Activated T-cell treated with anti-CD3 and anti-CD28 coated beads, Interleukin-2, amount 50 U/mL, for 48 hours (primary cell): Measurements from ENCODE around the gene OBP2B.
A peak's percentile ranks its signal among the peaks of the same experiment; 100 is the strongest.
"Not testable (repeated sequence)": the region's sequence is repeated elsewhere in the genome, so short reads cannot be mapped to it uniquely, and the experiment has no call there.

ENCODE experiments used
- DNase-seq, 2 experiments: peaks; one replicate each; pipeline ENCODE4 v3.0.0-alpha.2; 2020

Gene OBP2B

DNA sequence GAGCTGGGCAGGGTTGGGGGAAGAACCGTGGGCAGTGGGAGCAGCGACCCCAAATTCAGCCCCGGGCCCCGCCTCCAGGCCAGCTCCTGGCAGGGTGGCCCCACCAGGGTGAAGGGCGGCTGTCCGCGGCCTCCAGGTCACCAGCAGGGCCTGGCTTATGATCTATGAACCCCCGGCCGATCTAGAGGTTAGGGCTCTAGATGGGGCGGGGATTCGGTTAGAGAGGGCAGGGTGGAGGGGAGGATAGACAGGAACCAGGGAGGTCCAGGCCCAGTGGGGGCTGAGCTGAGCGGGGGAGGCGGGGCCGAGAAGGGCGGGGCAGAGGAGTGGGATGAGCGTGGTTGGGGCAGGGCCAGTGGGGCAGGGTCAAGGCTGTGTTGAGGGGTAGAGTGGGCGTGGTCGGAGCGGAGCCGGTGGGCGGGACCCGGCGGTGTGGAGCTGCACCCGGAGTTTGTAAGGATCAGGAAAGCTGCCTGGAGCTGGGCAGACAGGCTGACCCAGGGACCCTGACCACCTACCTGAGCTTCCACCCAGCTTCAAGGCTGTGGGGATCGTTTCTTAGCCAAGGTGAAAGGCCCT is 29.3 kb upstream of the OBP2B start:
- peak; percentile 63 to 72 for DNase-seq

DNA sequence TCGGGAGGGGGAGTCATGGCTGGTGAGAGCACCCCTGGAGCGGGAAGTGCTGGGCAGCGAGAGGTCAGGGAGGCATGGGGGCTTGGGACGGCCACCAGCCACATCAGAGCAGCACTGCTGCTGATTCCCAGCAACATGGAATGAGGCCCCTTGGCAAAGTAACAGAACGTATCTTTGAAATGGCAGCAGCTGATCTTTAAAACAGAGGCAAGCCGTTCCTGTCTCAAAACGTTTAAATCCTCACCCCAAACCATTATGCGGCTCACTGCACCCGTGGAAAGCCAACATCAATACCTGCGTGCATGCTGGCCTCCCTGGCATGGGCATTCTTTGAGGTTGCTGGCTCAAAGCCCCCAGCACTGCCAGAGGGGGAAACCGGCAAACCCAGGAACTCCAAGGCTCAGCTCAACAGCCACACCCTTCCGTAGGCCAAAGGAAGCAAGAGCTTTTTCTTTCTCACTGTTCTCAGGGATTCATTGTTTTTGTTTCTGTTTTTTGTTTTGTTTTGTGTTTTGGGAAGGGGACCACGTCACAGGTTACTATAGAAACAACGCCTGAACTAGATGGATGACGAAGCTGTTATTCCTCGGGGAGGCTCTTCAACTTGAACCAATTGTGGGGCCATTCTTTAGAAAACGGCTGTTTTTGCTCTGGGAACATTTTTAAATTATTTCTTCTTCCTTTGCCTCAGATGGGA is 28.1 kb upstream of the OBP2B start:
- no peak for DNase-seq

DNA sequence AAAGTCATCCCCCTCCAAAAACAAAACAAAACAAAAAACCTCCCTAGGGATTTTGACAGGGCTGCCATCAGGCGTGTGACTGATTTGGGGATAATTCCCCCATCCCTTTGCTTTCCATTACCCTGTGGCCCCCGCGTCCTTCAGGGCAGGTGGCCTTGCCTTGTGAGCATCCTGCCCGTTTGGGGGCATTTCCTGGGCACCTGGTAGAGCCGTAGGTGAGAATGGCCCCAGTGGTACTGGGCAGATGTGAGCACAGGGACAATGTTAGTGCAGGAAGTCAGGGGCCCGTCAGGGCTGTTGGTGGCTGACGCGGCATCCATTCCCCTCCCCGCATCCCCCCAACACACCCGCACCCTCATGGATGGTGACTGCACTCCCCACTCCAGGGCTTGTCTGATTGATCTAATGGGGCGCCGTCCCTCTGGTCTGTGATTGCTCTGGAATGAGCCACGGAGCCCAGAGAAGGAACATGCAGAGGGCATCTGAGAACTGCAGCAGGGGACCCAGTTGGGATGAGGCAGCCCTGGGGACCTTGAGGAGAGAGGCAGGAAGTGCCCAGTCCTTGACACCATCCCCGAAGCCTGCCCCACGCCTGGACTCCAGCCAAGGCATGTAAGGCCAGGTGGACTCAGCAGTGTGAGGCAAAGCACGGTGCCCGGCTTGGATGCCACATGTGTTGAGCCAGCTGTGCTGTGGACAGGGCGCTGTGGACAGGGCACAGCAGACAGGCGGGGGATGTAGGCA is 27.4 kb upstream of the OBP2B start:
- not testable (repeated sequence) for DNase-seq

DNA sequence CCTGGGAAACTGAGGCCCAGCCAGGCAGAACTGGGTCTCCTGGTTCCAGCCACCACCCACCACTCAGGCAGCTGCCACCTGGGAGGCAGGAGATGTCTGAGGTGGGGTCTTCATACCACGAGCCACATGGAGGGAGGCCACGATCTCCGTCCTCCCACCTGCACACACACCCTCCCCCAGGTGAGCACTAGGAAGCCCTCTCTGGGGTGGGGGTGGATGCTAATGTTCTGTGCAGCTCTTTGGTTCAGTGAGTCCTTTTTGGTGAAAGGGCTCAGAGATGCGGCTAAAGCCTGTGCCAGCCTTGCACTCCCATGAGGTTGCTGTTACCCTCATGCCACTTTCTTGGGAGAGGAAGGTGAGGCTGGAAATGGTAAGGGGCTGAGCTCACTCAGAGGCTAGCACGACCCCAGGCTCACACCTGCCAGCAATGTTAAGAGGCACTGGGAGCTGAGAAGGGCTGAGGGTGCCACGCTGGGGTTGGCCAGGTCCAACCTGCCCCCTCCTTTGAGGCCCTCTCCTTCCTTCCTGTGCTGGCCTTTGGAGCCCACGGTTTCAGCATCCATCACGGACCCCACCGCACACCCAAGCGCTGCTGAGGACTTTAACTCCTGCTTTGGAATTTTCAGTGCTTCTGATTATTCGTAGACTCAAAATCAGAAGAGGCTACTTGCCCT is 26.6 kb upstream of the OBP2B start:
- no peak for DNase-seq

DNA sequence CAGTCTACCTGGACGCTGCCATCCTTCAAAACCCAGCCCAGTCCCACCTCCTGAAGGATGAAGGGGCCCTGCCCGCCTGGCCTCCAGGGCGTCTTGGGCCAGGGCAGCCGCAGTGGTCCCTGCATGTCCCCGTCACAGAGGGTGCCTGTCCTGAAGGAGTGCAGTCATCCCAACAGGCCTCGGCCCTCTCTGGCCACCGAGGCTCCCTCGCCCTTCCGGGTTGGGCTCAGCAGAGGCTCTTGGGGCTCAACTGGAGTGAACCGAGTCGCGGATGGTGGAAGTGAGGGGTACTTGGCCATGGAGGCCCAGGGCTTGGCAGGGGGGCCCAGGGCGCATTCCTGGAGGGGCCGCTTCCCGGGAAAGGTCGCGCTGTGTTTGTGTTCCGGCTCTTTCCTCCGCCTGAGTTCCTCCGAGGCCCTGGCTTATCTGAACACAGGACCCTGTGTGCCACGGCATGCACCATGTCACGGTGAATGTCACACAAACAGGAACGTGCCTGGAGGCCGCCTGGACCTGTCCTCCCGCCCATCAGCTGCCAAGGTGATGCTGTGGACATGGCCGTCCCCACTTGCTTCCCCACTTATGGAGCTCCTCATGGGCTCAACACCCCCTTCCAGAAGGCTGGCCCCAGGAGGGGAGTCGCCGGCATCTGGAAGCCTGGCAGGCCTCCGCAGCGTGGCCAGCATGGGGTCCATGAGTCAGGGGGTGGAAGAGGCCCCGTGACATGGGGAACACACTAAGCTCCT is 25.7 kb upstream of the OBP2B start:
- DNase-seq, result no peak

DNA sequence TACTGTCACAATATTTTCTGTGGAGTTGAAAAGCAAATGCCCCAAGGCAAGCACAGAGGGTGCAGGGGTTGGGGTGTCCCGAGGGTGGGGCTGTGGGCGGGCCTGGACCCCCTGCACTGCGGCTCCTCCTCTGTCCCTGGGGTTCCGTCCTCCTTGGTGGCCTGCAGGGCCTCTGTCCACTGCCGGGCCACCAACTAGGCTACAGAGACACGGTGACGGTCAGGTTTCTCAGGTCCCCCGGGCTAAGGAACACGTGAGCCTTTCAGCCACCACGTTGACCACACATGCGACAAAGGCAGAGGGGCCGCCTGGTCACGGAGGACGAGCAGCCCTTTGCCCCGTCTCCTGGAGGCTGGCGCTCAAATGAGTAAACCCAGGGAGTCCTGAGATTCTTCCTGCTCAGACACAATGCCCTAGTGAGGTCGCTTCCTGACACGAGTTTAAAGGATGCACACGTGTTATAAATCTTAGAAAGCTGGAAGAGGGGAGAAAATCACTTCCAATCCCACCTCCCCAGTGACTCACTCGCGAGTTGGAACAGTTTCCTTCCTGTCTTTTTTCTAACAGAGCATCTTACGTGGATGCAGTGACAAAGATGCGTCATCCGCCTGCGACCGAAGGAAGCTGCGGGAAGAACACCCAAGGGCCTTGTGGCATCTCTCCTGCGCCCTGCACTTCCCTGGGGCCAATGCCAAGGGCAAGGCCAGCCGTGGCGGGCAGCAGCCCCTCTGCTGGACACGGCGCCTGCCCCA is 24.8 kb upstream of the OBP2B start:
- no peak for DNase-seq

DNA sequence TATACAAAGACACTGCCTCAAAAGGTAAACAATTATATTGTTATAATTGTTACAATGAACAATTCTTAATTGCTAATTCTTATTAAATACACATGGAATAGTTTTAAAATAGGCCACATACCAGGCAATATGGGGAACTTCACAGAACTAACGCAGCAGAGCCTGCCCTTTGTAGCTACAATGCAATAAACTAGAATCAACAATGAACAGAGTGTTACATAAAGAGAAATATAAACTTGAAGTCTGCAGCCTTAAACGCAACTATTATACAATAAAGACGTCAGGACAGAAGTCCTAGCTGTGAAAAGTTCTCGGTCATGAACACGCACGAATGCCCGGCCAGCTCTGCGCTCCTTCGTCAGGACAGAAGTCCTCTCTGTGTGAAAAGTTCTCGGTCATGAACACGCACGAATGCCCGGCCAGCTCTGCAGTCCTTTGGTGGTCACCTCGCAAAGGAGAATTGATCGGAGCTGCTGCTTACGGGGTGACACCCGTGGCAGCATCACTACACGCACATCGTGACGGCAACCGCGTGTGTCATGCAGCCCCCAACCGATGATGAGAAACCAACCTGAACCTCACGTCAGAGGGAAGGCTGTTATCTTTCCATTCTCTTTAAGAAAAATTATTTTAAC is 23.0 kb upstream of the OBP2B start:
- DNase-seq, result not testable (repeated sequence)

DNA sequence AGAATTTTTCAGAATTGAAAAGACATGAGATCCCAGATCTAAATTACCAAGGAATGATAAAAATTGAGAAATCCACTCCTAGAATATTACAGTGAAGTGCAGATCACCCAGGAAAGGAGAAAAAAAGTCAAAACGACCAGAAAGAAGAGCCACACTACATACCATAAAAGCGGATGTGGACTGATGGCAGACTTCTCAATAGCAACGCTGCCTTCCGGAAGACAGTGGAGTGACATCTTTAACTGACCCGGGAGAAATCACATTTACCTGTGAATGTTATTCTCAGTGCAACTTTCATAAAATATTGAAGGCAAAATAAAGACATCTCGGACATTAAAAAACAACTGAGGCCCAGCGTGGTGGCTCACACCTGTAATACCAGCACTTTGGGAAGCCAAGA is 21.5 kb upstream of the OBP2B start:
- DNase-seq, result not testable (repeated sequence)

DNA sequence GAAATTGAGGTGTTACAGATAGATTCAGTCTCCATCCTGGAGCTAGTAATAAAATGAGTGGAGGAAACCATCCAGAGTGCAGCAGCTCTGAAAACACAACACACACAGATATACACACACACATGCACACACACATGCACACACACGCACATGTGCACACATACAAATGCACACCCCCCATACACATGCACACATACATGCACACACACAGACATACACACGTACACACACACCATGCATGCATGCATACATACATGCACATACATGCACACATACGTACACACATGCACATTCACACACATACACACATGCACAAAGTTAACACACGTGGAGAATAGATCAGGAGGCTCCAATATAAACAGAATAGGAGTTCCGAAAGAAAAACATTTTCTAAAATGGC is 21.0 kb upstream of the OBP2B start:
- no peak for DNase-seq

DNA sequence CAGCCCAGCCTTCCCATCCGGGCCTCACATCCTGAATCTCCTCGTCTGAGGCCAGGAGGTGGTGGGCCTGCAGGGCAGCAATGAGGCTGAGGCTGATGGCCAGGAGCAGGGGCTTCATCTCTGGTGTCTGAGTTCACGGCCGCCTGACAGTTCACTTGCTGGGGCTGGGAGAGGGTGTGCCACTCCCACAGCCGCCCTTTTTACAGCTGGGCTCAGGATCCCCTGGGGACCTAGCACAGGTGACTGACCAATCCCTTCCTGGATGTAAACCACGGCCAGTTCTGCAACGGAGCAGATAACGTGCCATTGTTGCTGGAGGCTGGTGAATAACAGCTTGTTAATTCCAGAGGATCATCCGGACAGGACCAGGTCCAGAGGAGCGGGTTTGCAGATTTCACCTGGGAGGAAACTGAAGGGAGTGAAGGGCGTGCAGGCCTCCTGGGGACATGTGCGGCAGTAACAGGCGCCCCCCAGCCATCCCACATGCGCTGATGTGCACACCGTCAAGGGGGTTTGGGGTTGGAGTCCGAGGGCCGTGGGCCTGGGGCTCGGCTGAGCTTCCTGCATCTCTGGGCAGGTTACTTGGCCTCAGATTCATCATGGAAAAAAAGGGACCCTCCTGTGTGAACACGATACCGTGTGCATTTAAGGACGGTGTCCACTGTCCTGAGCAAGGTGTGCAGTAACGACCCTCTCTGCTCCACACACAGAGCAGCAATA is 19.6 kb upstream of the OBP2B start:
- not testable (repeated sequence) for DNase-seq

DNA sequence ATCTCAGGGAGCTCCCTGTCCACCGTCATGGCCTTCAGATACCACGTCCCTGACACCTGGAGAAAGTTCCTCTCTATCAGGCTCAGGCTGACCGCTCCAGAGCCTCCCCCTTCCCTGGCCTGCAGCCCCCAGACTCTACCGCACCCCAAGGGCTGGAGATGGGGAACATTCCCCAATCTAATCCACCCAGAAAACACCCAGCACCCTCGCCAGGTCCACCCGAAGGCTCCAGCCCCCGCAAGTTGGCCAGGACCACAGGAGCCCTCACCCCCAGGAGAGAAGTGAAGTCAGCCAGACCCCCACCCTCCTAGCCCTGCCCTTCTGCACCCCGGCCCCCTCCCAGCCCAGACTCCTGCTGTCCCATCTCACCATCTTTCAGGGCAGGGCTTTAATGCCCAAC is 18.9 kb upstream of the OBP2B start:
- DNase-seq, result peak in 1 of 2 experiments; percentile 5

DNA sequence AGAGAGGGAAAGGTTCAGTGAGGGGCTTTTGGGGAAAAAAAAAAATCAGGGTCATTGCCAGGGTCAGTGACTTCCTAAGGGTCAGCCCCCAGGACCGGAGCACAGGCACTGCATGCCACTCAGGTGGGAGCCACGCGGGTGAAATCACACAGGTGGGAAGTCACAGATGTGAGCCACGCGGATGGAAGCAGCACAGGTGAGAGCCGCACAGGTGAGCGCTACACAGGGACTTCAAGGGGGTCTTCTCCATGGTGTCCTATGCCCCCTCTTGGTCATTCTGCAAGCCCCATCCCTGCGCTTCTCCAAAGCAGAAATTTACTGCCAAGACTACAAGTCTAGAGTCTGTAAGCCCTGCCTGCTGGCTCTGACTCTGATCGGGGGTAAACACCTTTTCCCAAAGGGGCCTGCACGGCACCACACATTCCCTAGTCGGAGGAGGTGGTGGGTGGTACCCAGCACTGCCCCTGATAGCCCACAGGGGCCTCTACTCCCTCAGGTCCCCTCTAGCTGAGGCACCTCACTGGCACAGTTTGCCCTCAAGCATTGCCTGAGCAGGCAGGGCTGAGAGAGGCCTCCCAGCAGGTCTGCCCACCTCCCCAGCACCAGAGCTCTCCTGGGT is 18.3 kb upstream of the OBP2B start:
- peak in 1 of 2 experiments; percentile 9 for DNase-seq

DNA sequence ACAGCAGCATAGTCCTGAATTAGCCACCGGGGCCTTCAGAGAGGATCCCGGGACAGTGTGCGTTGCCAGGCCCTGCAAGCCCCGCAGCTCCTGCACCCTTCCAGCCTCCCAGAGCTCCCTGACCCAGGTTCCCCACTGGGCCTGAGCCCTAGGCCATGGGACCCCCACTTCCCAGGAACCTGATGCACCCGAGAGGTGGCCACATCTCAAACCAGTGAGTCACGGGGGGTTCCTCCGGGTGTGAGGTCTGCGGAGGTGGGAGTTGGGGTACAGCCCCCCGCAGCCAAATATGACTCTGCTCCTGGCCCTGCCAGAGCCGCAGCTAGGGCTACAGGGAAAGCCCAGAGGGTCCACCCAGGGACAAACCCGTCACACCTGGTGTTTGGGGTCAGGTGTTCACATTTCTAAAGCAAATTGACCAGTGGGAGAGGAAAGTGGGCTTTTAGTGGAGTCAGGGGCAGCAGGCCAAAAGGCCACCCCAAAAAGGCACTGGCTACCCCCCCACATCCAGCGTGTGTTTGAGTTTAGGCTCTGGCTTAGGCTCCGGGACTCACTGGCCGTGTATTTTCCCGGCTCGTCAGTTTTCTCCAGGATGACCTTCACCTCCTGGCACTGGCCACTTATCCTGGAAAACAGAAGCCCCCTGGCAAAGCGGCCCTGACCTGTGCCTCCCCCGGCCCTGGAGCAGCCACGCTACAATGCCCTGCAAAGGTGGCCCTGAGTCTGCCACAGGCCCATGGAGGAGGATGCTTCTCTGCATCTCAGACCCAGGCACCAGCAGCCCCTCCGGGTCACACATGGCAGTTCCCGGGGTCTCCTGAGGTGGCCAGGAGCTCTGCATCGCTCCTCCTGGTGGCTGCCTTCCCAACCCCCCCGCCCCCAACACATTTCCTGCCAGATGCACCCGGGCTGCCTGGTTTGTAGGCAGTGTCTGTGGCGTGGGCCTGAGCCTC is 17.4 kb upstream of the OBP2B start:
- DNase-seq, result no peak

DNA sequence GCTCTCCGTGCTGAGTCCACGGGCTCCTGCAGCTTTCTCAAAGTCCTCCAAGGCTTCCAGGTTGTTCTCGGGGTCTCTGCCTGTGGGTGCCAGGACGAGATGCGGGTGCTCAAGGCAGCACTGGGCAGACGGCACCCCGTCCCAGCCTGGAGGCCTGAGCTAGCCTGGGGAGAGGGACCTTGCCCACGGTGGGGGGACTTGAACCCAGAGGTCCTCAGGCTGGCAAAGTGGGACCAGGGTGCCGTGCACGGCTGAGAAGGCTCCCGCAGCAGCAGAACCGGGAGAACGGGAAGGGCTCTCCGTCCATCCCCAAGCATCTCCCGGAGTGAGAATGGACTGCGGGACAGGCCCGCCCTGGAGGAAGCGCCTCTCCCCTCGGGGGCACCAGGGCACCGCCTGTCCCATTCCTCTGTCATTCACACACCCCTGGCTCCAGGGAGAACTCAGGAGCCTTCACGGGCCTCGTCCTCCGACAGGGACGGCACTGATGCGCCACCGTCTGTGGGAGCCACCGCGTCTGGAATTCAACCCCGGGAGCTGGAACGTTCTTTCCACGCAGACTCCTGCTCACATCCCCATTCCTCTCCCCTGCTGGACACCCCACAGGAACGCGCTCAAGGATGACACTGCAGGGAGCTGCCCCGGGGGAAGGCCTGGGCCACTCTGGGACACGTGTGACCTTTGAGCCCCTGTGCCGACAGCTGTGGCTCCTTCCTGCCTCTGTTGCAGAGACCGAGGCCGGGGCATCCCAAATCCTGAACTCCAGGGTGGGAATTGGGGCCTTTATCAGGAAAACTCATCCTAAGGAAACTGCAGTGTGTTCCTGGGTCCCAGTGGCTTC is 16.3 kb upstream of the OBP2B start:
- peak in 1 of 2 experiments; percentile 8 for DNase-seq

DNA sequence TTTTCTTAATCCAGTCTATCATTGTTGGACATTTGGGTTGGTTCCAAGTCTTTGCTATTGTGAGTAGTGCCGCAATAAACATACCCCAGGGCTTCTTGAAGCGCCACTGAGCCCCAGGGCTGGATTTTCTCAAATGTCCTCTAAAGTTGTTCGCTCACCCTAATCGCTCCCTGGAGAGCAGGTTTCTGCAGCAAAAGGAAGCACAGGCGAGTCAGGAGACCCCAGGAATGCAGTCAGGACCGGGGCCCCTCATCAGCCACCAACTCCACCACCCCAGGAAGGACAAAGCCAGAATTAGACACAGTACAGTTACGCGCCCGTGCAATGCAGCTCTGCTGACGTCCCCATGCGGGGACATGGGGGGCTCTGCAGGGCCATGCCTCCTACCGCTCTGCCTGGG is 15.7 kb upstream of the OBP2B start:
- DNase-seq, result peak in 1 of 2 experiments; percentile 8

DNA sequence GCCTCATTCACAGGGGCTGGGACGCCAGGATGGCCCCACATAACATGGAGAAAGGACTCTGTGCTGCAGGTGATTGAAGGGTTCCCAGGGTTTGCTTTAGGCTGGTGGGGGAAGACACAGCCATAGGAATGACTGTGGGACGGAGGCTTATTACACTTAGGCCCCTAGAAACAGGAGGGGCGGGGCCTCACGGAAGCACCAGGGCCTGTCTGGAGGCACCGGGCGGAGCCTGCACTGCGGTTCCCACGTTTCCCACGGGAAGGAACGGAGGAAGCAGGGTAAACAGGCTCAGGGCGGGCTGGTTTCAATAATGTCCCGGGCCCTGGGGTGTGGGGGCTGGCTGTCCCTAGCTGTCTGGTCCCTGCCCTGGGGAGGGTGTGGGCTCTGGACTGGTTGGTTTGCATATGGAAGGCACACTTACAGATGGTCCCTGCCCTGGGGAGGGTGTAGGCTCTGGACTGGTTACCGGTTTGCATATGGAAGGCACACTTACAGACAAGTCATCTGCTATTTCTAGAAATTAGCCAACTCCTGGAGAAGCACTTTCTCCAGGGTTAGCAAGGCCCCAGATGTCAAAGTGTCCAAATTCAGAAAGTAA is 14.2 kb upstream of the OBP2B start:
- DNase-seq, result peak in 1 of 2 experiments; percentile 0

DNA sequence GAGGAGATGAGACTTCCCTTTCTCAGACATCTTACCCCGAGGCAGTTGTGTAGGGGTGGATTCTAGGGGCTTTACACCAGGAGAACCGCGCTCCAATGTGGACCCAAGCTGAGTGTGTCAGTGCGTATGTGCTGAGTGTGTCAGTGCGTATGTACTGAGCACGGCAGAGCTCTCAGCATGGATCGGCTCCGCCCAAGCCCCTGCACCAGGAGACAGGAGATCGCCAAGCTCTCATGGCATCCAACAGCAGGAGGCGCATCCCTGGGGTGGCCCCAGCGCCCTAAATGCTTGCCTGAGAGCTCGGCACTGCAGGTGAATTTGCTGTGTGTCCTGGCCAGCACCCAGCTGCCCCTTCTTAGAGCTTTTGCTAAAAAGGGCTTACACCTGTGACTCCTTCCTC is 12.9 kb upstream of the OBP2B start:
- peak in 1 of 2 experiments; percentile 7 for DNase-seq
